Lower leg skin (tissue), 3 donors: ENCODE results near the gene BACE2.

Experiments used
- POLR2A ChIP-seq, 2 donors: fragments of 450-650 bp; IDR thresholded peaks; one replicate each; pipeline ENCODE4 v1.6.1; 2016 to 2017; ENCODE audit warnings: antibody characterized with exemption in 2 of 2, mild to moderate bottlenecking in 1 of 2, moderate library complexity in 1 of 2
- TF ChIP-seq, protein P1 (sequence below), 3 donors: fragments of 450-650 bp; IDR thresholded peaks; one replicate each; pipeline ENCODE4 v1.5.1; 2016; ENCODE audit warnings: antibody characterized with exemption in 3 of 3, mild to moderate bottlenecking in 3 of 3, moderate library complexity in 2 of 3

DNA sequence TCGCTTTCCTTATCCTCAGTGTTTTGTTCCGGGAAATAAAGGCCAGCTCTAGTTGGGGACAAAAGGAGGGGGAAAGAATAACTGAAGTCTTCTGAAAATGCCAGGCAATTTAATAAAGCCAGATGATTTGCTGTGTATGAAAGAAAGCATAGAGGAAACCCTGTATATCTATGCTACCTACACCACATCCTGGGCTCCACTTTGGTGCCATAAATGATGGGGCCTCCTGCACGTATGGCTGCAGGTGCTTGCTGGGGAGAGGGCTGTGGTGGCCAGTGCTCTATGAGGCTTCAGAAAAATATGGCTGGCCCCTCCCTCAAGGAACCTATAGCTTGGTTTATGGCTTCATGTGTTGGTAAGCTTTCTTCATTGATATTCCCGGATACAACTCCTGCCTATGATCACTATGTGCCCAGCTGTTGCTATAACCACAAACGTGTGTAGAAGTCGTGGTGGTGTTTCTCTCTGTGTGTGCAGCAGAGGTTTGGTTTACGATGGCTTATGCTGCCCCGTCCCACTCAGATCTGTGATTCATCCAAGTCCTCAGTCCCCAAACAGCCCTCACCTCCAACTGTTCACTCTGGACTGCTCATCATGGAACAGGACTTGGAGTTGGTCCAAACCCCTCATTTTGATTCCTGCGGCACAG, 59.5 kb downstream of the BACE2 start:
- TF ChIP-seq, protein P1, sequence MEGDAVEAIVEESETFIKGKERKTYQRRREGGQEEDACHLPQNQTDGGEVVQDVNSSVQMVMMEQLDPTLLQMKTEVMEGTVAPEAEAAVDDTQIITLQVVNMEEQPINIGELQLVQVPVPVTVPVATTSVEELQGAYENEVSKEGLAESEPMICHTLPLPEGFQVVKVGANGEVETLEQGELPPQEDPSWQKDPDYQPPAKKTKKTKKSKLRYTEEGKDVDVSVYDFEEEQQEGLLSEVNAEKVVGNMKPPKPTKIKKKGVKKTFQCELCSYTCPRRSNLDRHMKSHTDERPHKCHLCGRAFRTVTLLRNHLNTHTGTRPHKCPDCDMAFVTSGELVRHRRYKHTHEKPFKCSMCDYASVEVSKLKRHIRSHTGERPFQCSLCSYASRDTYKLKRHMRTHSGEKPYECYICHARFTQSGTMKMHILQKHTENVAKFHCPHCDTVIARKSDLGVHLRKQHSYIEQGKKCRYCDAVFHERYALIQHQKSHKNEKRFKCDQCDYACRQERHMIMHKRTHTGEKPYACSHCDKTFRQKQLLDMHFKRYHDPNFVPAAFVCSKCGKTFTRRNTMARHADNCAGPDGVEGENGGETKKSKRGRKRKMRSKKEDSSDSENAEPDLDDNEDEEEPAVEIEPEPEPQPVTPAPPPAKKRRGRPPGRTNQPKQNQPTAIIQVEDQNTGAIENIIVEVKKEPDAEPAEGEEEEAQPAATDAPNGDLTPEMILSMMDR (IDR thresholded peaks at IDR 0.05), result no peak
- TF ChIP-seq POLR2A (IDR thresholded peaks at IDR 0.05), result no peak
